Endodermal cell (in vitro differentiated cells): ENCODE measurements around the gene PRB2. TPM values are rescaled to one million over a fixed set of nuclear protein-coding genes. Genes with fewer than 3 reads are reported as not detected.

Source experiments
- DNase-seq: peaks from one replicate; pipeline ENCODE4 v3.0.0-alpha.2; 2017
- H3K27ac ChIP-seq: 2 replicates; pipeline ENCODE4 v1.5.1; 2013; ENCODE audit warnings: mild to moderate bottlenecking, low read depth, low read length, moderate library complexity
- H3K27me3 ChIP-seq: 2 replicates; pipeline ENCODE4 v1.6.1; 2013; ENCODE audit warnings: mild to moderate bottlenecking, low read length, moderate library complexity; ENCODE audit not compliant: insufficient read depth, control insufficient read depth, poor library complexity, severe bottlenecking
- H3K36me3 ChIP-seq: 2 replicates; pipeline ENCODE4 v1.7.0; 2013; ENCODE audit warnings: mild to moderate bottlenecking, low read length, moderate library complexity; ENCODE audit not compliant: control insufficient read depth, insufficient read depth
- H3K4me1 ChIP-seq: one replicate; pipeline ENCODE4 v1.7.0; 2013; ENCODE audit warnings: low read length; ENCODE audit not compliant: control insufficient read depth, insufficient read depth
- H3K4me3 ChIP-seq: 2 replicates; pipeline ENCODE4 v1.5.1; 2013; ENCODE audit warnings: mild to moderate bottlenecking, low read length, moderate library complexity
- H3K9ac ChIP-seq: 2 replicates; pipeline ENCODE4 v1.6.1; 2013; ENCODE audit warnings: mild to moderate bottlenecking, low read length, moderate library complexity; ENCODE audit not compliant: poor library complexity, severe bottlenecking; ENCODE audit errors: extremely low read depth
- H3K9me3 ChIP-seq: 2 replicates; pipeline ENCODE4 v1.6.1; 2013; ENCODE audit warnings: mild to moderate bottlenecking, low read length, moderate library complexity; ENCODE audit not compliant: control insufficient read depth
- H3K27ac Mint-ChIP-seq: 2 replicates; pipeline ENCODE4 v1.8.0; 2020; ENCODE audit warnings: mixed read lengths
- H3K27me3 Mint-ChIP-seq: 2 replicates; pipeline ENCODE4 v1.8.0; 2021; ENCODE audit warnings: mild to moderate bottlenecking, mixed read lengths; ENCODE audit not compliant: insufficient read depth
- H3K36me3 Mint-ChIP-seq: 2 replicates; pipeline ENCODE4 v1.8.0; 2020; ENCODE audit warnings: low read depth, mixed read lengths
- H3K4me1 Mint-ChIP-seq: 2 replicates; pipeline ENCODE4 v1.8.0; 2020; ENCODE audit warnings: mixed read lengths
- H3K4me3 Mint-ChIP-seq: 2 replicates; pipeline ENCODE4 v1.8.0; 2020; ENCODE audit warnings: mild to moderate bottlenecking, moderate library complexity, mixed read lengths
- H3K9me3 Mint-ChIP-seq: 2 replicates; pipeline ENCODE4 v1.8.0; 2020; ENCODE audit warnings: mild to moderate bottlenecking, mixed read lengths
- CTCF ChIP-seq: fragments of 200-600 bp; sonication (generic); conservative IDR thresholded peaks from 2 replicates; pipeline ENCODE4 v1.5.0; 2021; ENCODE audit warnings: antibody characterized with exemption, mild to moderate bottlenecking
- WGBS, 2 experiments: methylation state at CpG; one replicate each; pipeline versions ENCODE4 v1.1.5 to v1.1.7; 2013; ENCODE audit warnings: missing lambda C conversion rate in 2 of 2, mixed read lengths in 1 of 2; ENCODE audit not compliant: insufficient coverage in 1 of 2, insufficient read length in 1 of 2; 5-methylcytosine and 5-hydroxymethylcytosine counted together
- total RNA-seq, 2 donors: library from RNA; stranded (reverse); fragmentation: NEBNext Ultra II Directional in 1 of 2; extraction: Animal tissue kit (Norgen Biotek cat#: 25700) in 1 of 2; gene quantifications; 2 replicates in 1 of 2; 3 replicates in 1 of 2; pipeline ENCODE4 v1.2.1, GENCODE V29; 2021

PRB2 gene
- total RNA-seq, 2 donors from 2014 or later = not detected

DNA sequence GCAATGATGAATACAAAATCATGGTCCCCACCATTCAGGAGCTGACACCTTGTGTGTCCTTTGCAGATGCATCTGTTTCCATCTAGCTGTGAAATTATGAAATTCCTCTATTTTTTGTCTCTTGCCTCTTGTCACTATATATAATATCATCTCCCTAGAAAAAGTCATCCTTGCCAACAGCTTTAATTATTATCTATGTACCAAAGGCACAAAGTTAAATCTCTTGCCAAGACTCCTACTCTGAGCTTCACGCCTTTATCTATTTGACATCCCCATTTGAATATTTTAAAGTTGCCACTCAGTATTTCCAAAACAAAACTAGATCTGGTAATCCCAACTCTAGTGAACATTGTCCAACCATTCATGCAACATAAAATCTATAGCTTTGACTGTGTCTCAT is 32.0 kb upstream of the PRB2 start:
- Histone ChIP-seq H3K9ac (no peak overlapping the region), H3K4me3 (no peak overlapping the region), H3K4me1 (no peaks in the 10 kb centered on the region), H3K27ac (no peak overlapping the region), H3K9me3 (no peaks in the 10 kb centered on the region), H3K36me3 (no peaks in the 10 kb centered on the region), H3K27me3 (no peaks in the 10 kb centered on the region)
- WGBS, 2 experiments = 89 to 100% methylated on average over 1 of the region's 1 CpG
- no peak for DNase-seq
- no peak overlapping the region for H3K27ac Mint-ChIP-seq
- H3K27me3 Mint-ChIP-seq = peaks cover 2% of the 10 kb centered on the region
- H3K9me3 Mint-ChIP-seq = peaks cover under 1% of the 10 kb centered on the region
- TF ChIP-seq CTCF = no peak
- H3K36me3 Mint-ChIP-seq = no peaks in the 10 kb centered on the region
- no peak overlapping the region for H3K4me3 Mint-ChIP-seq
- peaks cover 4% of the 10 kb centered on the region for H3K4me1 Mint-ChIP-seq

DNA sequence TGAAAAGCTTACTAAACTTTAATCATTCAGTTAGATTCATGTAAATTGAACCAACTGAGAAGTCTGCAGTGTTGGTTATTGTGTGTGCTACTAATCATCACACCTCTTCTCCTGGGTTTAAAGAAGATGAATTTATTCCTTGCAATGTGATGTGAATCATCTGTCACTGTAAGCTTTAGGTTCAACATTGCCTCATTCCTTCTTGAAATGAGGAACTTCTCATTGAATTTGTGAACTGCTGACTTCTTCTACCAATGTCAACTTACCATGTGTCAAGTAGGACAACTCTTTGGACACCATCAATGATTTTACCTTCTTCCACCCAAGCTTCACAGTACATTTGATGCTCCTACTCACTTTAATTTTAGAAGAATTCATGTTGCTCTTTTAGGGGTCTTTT is 17.4 kb upstream of the PRB2 start:
- Mint-ChIP-seq H3K4me1 (no peaks in the 10 kb centered on the region), H3K27me3 (no peaks in the 10 kb centered on the region), H3K36me3 (no peaks in the 10 kb centered on the region), H3K27ac (no peak overlapping the region), H3K4me3 (no peak overlapping the region), H3K9me3 (peaks cover 42% of the 10 kb centered on the region)
- Histone ChIP-seq H3K36me3 (no peaks in the 10 kb centered on the region), H3K9me3 (peaks cover 7% of the 10 kb centered on the region), H3K27ac (no peak overlapping the region), H3K27me3 (no peaks in the 10 kb centered on the region), H3K9ac (no peak overlapping the region), H3K4me3 (no peak overlapping the region), H3K4me1 (no peaks in the 10 kb centered on the region)
- DNase-seq = no peak
- TF ChIP-seq CTCF = no peak

GRCh38 chr12:11408096-11408495 is 12.7 kb upstream of the PRB2 start:
- no peaks in the 10 kb centered on the region for H3K4me1 ChIP-seq
- TF ChIP-seq CTCF = no peak
- no peaks in the 10 kb centered on the region for H3K9me3 ChIP-seq
- no peak overlapping the region for H3K4me3 Mint-ChIP-seq
- no peak for DNase-seq
- H3K9ac ChIP-seq = no peak overlapping the region
- no peaks in the 10 kb centered on the region for H3K27me3 ChIP-seq
- H3K27ac Mint-ChIP-seq = no peak overlapping the region
- H3K27me3 Mint-ChIP-seq = no peaks in the 10 kb centered on the region
- no peaks in the 10 kb centered on the region for H3K36me3 ChIP-seq
- WGBS, 2 experiments = 88 to 91% methylated on average over 3 to 4 of the region's 6 CpGs
- no peaks in the 10 kb centered on the region for H3K36me3 Mint-ChIP-seq
- peaks cover 10% of the 10 kb centered on the region for H3K9me3 Mint-ChIP-seq
- H3K4me3 ChIP-seq = no peak overlapping the region
- H3K27ac ChIP-seq = no peak overlapping the region
- no peaks in the 10 kb centered on the region for H3K4me1 Mint-ChIP-seq
